ENCODE measurements around the gene TLCD2.
A peak's percentile ranks its signal among the peaks of the same experiment; 100 is the strongest.
"Not testable (repeated sequence)": the region's sequence is repeated elsewhere in the genome, so short reads cannot be mapped to it uniquely, and the experiment has no call there.

TLCD2 gene

DNA sequence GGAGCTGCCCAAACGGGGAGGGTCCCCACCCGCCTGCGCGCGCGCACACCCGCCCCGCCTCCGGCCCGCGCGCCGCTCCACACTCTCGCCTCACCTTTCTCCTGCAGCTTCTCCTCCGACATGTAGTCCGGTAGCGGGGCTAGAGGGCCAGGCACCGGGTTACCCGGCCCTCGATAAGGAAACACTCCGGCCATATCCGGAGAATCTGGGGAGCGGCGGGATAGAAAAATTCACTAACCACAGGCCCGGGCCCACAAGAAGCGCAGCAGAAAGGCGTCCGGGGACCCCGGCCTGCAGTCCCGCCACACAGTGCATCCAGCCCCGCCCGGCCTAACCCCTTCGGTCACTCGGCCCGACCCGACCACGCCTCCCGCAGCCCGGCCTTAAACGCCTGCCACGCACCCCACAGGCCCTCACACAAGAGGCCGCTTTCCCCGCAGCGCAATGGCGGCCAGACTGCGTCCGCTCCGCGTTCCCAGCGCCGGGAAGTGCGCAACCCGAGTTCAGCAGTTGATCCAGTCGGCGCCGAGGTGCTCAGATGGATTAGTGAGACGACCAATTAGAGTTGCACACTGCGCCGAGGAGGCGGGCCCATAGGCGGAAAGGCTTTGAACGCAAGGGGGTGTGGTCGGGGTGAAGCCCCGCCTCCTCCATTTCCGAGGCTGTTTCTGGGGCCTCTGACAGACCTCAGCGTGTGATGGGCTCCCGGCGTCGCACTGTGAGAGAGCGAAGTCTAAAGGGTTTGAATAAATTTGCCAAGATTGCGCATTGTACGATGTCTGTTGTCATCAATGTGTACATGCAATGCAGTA lies 25.6 kb downstream of the TLCD2 start, which contains the start of gene PRPF8:
TSS of gene PRPF8 (minus strand) at position 490 of the 812 bp plus-strand sequence. CDS start at position 194, 296 bp downstream.
- peak; percentile 99 for DNase-seq

DNA sequence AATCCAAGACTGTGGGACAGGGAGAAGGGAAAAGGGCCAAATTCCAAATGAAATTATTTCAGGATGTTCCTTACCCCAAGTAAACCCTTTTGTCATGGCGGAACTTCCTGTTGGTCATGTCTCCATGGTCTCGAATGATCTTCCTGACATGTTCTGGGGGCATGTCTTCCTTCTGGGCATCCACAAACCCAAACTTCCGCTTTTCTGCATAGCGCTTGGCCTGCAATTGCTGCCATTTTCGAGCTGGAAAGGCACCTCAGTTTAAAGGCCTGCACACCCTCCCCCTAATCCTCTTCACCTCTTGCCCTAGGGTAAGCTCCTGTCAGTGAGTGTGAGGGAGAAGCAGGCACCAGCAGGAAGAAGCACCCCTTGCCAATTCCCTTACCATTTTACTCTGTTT lies 26.7 kb downstream of the TLCD2 start:
- DNase-seq = no peak

DNA sequence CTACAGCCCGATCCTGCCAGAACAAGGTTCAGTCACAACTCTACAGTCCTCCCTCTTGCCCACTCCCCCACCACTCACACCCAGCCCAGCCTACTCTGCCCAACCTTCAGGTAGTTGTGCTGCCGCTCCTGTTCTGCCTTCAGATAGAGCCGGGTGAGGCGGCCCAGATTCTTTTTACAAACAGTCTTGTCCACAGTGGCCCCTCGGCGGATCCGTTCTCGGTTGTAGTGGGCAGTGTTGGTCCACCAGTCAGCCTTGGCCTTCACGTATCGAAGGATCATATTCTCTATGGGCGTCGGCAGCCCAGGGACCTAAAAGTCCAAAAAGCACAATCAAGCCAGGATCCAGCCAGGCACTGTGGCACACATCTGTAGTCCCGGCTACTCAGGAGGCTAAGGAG lies 33.8 kb downstream of the TLCD2 start:
- DNase-seq = no peak

DNA sequence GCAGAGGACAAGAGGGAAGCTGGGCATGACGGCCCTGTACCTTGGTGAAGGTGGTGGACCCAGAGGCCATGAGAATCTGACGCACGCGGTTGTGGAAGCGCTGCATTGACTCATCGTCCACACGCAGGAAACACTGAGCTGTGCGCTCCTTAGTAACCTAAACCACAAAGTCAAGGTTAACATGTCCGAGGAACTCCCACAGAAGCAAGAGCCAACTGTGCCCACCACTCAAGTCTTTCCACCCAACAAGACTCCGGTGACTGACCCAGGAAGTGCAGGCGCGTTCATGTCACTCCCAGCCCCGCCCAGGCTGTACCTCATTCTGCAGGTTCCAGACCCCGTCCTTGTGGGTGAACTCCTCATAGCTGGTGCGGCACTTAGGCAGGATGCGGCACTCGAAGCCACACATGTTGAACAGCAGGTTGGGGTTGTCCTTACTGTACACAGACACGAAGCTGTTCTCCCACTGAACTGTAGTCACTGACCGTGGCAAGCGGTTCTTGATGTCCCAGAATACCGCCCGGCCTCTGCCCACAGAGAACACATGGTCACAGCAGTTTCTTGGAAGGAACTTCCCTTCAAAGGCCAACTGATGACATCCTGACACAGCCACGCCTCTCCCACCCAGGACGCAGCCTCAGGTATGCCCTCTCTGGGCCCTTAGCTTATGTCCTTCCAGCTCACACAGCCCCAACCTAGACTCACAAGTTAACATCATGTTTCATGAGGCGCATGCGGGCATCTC lies 37.0 kb downstream of the TLCD2 start:
- DNase-seq = no peak

DNA sequence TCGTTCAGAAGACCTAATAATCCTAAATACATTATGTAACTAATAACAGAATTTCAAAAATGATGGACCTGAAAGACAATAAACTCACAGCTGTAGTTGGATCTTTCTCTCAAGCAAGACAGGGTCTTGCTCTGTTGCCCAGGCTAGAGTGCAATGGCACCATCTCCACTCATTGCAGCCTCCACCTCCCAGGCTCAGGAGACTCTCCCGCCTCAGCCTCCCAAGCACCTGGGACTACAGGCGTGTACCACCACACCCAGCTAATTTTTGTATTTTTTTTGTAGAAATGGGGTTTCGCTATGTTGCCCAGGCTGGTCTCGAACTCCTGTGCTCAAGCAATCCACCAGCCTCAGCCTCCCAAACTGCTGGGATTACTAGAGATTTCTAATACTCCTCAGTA lies 46.2 kb downstream of the TLCD2 start:
- DNase-seq = not testable (repeated sequence)

DNA sequence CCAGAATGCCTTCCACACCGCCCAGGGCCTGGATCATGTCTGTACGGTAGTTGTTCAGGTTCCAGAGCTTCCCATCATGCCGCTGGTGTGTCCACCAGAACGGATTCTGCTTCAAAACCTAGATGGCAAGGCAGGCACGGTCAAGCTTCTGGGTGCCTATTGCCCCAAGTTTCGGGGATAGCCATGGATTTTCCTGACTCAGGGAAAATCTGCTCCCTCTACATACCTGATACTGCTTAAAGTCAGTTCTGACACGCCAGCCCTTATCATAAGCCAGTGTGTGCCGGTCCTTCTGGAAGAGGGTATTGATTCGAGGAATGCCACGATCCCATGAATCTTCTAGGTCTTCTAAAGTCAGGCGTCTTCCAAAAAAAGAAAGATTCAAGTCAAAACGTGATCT lies 49.1 kb downstream of the TLCD2 start:
- DNase-seq = no peak

DNA sequence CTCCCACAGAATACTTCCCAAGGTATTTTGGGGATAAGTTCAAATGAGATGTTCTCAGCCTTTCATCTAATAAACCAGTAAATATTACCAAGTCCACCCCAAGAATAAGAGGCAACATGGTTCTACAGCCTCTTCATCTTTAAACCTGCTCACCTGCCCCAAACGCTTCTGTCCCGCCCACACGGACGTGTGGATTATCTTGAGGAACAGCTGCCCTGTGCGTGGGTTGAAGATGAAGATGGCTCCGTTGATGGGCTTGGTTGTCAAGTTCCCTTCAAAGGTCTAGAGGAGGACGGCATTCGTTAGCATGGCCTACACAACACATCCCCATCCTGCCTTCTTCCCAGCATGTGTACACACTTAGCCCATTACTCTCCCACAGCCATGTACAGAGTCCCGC lies 52.1 kb downstream of the TLCD2 start:
- DNase-seq = no peak

DNA sequence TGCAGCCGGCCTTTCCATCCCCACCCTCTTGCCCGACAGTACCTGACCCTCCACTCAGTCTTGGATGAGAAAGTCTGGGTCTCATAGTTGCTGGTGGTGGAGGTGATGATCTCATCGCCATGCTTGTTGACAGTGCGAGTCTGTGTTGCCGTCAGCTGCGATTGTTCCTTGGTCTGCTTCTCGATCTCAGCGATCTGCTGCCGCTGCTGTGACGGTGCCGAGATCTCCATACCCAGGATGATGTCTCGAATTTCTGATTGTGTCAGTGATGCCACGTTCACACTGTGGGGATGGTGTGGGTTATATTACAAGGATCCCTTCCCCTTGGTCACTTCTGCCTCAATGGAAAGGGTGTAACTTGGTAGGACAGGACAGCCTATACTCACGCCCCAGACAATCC lies 56.4 kb downstream of the TLCD2 start:
- DNase-seq = no peak

DNA sequence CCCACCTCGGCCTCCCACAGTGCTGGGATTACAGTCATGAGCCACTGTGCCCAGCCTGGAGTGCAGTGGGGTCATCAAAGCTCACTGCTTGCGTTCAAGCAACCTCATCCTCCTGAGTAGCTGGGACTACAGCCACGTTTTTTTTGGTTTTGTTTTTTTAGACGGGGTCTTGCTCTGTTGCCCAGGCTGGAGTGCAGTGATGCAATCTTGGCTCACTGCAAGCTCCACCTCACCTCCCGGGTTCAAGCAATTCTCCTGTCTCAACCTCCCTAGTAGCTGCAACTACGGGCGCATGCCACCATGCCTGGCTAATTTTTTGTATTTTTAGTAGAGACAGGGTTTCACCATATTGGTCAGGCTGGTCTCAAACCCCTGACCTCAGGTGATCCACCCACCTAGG lies 57.4 kb downstream of the TLCD2 start:
- DNase-seq = not testable (repeated sequence)
